ENCODE results near the gene RAB11B. TPM values are rescaled to one million over a fixed set of nuclear protein-coding genes. Genes with fewer than 3 reads are reported as not detected.

The RAB11B gene
- total and polyA plus RNA-seq, 2 of the 13 experiments (the other 11 are each of a cell fraction or from before 2014, with no cell fraction given), result 6.0 to 28.4 TPM

DNA sequence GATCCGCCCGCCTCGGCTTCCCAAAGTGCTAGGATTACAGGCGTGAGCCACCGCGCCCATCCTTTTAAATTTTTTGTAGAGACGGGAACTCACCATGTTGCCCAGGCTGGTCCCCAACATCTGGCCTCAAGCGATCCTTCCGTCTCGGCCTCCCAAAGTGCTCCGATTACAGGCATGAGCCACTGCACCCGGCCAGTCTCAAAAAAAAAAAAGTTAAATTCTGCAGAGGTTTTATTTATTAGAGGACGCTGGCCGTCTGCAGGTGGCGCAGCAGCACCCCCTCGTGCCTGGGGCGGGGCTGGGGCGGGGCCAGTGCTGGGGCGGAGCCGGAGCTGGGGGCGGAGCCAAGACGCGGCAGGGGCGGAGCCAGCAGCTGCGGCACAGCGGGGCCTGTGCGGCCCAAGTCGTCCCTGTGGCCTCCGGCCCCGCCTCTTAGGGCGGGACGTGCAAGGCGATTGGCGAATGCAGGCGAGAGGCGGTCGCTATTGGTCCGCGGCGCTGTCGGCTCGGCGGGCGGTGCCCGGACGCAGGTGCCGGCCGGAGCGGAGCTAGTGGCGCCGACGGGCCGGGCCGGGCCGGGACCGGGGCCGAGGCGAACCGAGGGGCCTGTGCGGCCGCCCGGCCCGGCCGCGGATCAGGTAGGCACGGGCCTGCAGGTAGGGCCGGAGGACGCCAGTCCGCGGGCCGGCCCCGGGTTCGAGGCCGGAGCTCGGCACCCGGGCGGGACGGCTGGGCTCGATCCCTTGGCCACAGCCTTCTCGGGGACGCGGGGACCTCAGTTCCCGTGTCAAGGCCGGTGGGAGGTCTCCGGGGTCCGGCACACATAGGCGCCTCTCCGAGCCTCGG lies 22.8 kb downstream of the RAB11B start, which contains the start of gene MARCHF2 (continued):
- TF ChIP-seq, protein P1, sequence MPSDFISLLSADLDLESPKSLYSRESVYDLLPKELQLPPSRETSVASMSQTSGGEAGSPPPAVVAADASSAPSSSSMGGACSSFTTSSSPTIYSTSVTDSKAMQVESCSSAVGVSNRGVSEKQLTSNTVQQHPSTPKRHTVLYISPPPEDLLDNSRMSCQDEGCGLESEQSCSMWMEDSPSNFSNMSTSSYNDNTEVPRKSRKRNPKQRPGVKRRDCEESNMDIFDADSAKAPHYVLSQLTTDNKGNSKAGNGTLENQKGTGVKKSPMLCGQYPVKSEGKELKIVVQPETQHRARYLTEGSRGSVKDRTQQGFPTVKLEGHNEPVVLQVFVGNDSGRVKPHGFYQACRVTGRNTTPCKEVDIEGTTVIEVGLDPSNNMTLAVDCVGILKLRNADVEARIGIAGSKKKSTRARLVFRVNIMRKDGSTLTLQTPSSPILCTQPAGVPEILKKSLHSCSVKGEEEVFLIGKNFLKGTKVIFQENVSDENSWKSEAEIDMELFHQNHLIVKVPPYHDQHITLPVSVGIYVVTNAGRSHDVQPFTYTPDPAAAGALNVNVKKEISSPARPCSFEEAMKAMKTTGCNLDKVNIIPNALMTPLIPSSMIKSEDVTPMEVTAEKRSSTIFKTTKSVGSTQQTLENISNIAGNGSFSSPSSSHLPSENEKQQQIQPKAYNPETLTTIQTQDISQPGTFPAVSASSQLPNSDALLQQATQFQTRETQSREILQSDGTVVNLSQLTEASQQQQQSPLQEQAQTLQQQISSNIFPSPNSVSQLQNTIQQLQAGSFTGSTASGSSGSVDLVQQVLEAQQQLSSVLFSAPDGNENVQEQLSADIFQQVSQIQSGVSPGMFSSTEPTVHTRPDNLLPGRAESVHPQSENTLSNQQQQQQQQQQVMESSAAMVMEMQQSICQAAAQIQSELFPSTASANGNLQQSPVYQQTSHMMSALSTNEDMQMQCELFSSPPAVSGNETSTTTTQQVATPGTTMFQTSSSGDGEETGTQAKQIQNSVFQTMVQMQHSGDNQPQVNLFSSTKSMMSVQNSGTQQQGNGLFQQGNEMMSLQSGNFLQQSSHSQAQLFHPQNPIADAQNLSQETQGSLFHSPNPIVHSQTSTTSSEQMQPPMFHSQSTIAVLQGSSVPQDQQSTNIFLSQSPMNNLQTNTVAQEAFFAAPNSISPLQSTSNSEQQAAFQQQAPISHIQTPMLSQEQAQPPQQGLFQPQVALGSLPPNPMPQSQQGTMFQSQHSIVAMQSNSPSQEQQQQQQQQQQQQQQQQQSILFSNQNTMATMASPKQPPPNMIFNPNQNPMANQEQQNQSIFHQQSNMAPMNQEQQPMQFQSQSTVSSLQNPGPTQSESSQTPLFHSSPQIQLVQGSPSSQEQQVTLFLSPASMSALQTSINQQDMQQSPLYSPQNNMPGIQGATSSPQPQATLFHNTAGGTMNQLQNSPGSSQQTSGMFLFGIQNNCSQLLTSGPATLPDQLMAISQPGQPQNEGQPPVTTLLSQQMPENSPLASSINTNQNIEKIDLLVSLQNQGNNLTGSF (CRISPR knock-in tag; IDR thresholded peaks at IDR 0.05), result no peak
- TF ChIP-seq TBX2 (CRISPR knock-in tag; IDR thresholded peaks at IDR 0.05; ENCODE audit: borderline replicate concordance) (peak; percentile 26; the same call in 1 of the 2 replicates), NFYC (CRISPR knock-in tag; IDR thresholded peaks at IDR 0.05) (peak; percentile 91), PLRG1 (conservative IDR thresholded peaks at IDR 0.05) (no peak), HNF4A (CRISPR knock-in tag; IDR thresholded peaks at IDR 0.05) (no peak), U2AF1 (optimal IDR thresholded peaks at IDR 0.05; ENCODE audit: low read depth, low read length) (no peak), MNT (IDR thresholded peaks at IDR 0.05) (0 out of 2 replicates have a peak, but pooled peaks have one; percentile 7), ZNF883 (CRISPR knock-in tag; IDR thresholded peaks at IDR 0.05; ENCODE audit: not compliant biosample characterization) (no peak), SP5 (CRISPR knock-in tag; IDR thresholded peaks at IDR 0.05; ENCODE audit: borderline replicate concordance, low read depth) (peak; percentile 56; the same call in 1 of the 2 replicates), ARNTL (CRISPR knock-in tag; IDR thresholded peaks at IDR 0.05) (no peak), SP1 (IDR thresholded peaks at IDR 0.05) (no peak), SP1 (CRISPR knock-in tag; IDR thresholded peaks at IDR 0.05) (peak; percentile 91), RBM39 (IDR thresholded peaks at IDR 0.05; ENCODE audit: low read depth, low read length, poor library complexity, severe bottlenecking) (no peak), GABPB1 (CRISPR knock-in tag; IDR thresholded peaks at IDR 0.05) (peak; percentile 68; the same call in 1 of the 2 replicates), IRF2 (CRISPR knock-in tag; IDR thresholded peaks at IDR 0.05) (no peak), ZNF660 (CRISPR knock-in tag; IDR thresholded peaks at IDR 0.05; ENCODE audit: borderline replicate concordance, low read depth) (no peak), KAT7 (CRISPR knock-in tag; IDR thresholded peaks at IDR 0.05; ENCODE audit: borderline replicate concordance) (no peak), CC2D1A (CRISPR knock-in tag; IDR thresholded peaks at IDR 0.05) (no peak), FOXJ3 (CRISPR knock-in tag; IDR thresholded peaks at IDR 0.05; ENCODE audit: borderline replicate concordance) (no peak), BHLHE40 (IDR thresholded peaks at IDR 0.05; ENCODE audit: low read length) (peak; percentile 71), ZMYM3 (CRISPR knock-in tag; IDR thresholded peaks at IDR 0.05) (0 out of 2 replicates have a peak, but pooled peaks have one; percentile 62), ZNF7 (CRISPR knock-in tag; IDR thresholded peaks at IDR 0.05) (no peak)
- TF ChIP-seq, protein P2, sequence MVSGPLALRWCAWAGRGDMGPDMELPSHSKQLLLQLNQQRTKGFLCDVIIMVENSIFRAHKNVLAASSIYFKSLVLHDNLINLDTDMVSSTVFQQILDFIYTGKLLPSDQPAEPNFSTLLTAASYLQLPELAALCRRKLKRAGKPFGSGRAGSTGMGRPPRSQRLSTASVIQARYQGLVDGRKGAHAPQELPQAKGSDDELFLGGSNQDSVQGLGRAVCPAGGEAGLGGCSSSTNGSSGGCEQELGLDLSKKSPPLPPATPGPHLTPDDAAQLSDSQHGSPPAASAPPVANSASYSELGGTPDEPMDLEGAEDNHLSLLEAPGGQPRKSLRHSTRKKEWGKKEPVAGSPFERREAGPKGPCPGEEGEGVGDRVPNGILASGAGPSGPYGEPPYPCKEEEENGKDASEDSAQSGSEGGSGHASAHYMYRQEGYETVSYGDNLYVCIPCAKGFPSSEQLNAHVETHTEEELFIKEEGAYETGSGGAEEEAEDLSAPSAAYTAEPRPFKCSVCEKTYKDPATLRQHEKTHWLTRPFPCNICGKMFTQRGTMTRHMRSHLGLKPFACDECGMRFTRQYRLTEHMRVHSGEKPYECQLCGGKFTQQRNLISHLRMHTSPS (CRISPR knock-in tag; IDR thresholded peaks at IDR 0.05; ENCODE audit: low read depth), result no peak
